ENCODE measurements around the gene RBPMS2.

The RBPMS2 gene

DNA sequence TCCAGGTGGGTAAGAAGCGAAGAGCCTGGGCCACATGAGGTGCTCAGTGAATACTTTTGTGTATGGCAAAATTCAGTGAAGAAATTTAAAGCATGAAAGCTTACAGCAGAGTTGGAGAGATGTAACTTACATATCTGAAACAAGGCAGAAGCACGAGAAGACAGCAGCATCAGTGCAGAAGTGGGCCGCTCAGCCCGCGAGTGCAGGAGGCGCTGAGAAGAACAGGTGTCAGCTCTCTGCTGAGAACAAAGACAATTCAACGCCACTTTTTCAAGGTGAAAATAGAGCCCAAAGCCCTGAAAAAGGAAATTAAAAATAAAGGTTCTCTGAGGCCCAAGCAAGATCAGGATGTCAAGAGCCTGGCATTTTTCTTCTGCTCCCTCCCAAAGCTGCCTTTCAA is 58.3 kb downstream of the RBPMS2 start:
- DNase-seq, result no peak

DNA sequence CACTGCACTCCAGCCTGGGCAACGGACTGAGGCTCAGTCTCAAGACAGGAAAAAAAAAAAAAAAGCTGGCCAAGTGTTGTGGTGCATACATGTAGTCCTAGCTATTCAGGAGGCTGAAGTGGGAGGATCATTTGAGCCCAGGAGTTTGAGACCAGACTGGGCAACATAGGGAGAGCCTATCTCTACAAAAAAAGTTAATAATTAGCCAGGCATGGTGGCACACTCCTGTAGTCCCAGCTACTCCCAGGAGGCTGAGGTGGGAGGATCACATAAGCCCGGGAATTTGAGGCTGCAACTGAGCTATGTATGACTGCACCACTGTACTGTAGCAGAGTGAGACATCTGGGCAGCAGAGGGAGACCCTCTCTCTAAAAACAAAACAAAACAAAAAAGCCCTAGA is 58.9 kb downstream of the RBPMS2 start:
- no peak for DNase-seq

DNA sequence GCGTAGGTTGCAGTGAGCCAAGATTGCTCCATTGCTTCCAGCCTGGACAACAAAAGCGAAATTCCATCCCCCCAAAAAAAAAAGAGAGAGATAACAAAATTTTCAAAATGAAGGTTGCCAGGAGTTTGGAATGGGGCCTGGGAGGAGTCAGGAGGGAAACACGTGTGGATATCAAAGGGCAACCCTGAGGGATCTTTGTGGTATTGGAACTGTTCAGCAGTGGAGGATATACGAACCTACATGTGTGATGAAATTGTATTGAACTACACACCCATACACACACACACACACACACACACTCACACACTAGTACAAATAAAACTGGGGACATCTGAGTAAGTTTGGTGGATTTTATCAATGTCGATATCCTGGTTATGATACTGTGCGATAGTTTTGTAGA is 61.8 kb downstream of the RBPMS2 start:
- DNase-seq, result no peak

DNA sequence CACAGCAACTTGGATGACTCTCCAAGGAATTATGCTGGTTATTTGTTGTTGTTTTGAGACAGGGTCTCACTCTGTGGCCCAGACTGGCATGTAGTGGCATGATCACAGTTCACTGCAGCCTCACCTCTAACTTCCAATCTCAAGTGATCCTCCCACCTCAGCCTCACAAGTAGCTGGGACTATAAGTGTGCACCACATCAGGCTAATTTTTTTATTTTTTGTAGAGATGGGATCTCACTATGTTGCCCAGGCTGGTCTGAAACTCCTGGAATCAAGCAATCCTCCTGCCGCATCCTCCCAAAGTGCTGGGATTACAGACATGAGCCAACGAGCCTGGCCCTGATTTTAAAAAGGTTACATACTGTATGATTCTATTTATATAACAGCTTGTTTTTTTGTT is 63.0 kb downstream of the RBPMS2 start:
- no peak for DNase-seq

DNA sequence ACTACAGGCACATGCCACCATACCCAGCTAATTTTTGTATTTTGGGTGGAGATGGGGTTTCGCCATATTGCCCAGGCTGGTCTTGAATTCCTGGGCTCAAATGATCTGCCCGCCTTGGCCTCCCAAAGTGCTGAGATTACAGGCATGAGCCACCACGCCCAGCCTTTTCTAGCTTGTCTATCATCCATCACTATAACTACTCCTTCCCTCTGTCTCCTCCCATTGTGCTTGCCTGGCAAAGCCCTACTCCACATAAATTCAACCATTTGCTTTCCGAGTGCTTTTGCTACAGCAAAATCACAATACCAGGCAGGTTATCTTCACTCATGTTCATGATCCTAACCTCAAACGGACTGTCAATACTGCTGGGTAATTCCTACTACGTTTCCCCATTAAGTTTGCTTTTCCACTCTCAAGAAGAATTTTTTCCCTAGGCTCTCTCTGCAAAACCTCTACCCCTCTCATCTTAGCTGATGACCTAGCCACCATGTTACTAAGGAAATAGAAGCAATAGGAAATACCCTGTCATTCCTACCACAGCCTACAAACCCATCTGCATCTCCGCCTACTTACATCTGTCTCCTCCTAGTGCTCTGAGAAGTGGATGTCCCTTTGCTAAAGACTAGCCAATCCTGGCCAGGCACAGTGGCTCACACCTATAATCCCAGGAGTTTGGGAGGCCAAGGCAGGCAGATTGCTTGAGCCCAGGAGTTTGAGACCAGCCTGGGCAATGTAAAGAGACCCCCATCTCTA is 64.5 kb downstream of the RBPMS2 start:
- DNase-seq, result no peak

DNA sequence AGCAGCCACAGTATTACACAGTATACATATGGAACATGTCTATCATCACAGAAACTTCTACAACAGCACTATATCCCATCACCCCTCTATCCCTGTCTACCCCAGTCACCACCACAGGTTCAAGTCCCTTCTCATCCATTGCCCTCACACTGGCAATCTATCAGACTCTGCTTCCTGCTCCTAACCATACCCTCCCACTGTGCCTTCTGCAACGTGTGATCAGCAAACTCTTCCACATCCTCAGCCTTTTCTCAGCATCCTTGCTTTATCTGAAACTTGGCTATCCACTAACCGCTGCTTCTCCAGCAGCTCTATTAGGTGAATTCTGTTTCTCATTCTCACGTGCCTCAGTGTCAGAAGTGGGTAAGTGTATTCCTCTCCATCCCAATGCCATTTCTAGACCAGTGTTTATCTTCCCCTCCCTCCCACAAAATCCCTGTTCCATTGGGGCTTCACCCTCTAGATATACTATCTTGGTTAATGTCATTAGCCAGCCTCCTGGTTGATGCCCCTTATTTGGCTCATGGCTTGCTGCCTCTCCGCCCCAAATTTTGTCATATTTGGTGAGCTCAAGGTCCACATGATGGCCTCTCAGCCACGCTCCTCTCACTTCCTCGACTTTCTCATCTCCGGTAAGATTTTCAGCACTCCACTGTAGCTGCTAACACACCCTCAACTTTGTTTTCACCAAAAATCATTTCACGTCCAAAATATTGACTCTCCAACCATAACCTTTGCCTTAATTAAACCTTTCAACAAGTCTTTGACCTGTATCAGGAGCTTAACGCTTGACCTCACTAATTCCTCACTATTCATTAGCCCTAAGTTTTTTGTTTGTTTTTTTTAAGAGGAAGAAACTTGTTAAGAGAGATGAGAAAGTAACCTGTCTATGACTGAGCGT is 69.1 kb downstream of the RBPMS2 start:
- no peak for DNase-seq

DNA sequence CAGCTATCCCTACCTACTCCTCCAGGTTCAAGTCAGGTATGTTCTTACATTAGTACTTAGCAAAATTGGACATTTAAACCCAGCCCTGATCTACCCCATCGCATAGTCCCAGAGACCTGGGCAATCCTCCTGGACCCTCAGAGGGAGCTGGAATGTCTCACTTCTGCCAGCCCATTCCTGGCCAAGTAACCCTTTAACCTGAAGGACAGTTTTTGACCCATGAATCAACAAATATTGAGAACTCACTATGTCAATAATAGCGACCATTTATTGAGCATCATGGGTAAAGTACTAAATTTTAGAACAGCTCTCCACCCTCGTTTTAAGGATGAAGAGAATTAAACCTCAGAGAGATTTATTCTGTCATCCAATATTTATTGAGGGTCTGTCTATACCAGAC is 70.4 kb downstream of the RBPMS2 start:
- DNase-seq, result no peak

DNA sequence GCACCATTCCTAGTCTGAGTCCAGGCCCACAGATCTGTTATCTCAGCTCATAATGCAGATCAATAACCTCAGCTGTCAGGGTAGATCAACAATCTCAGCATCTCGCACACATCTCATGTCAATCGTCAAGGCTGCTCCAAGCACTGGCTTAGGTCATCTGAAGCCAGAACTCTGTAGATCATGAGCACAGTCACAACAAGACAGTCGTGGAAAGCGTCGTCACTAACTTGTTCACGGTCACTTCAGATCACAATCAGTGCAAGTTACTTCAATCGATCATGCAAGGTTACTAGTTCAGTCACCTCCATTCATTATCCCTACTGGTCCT is 71.8 kb downstream of the RBPMS2 start:
- no peak for DNase-seq

DNA sequence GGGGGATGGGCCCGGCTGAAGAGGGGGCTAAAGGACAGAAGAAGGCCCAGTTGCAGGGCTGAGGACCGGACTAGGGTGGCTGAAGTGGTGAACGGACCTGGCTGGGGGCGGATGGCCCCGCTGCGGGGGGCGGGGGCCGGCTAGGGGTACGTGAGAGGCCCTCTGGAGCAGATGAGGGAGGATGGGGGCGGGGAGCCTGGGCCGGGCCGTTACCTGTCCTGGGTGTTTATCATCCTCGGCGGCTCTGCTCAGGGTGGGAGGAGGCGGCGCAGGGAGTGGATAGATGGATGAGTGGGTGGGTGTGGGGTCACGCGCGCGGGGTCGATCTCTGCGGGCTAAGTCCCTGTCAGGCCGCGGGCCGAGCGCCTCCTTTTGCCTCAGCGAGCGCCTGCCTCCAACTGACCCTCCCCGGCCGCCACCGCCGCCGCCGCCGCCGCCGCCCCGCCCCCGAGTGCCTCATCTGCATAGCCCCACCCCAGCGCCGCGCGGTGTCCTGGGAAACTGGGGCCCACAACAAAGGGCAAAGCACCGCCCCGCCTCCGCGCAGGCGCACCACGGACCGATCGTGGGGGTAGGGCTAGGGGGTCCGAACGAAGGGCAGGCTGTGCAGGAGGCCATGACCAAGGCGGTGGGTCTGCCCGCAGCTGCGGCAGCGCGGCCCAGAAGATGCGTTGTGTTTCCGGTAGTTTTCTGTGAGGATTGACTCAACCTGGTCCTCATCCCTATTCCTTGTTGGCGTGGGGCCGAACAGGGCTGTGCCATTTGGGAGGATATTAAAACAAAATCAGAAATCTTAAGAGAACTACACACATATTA is 72.4 kb downstream of the RBPMS2 start:
- peak; percentile 79 for DNase-seq

DNA sequence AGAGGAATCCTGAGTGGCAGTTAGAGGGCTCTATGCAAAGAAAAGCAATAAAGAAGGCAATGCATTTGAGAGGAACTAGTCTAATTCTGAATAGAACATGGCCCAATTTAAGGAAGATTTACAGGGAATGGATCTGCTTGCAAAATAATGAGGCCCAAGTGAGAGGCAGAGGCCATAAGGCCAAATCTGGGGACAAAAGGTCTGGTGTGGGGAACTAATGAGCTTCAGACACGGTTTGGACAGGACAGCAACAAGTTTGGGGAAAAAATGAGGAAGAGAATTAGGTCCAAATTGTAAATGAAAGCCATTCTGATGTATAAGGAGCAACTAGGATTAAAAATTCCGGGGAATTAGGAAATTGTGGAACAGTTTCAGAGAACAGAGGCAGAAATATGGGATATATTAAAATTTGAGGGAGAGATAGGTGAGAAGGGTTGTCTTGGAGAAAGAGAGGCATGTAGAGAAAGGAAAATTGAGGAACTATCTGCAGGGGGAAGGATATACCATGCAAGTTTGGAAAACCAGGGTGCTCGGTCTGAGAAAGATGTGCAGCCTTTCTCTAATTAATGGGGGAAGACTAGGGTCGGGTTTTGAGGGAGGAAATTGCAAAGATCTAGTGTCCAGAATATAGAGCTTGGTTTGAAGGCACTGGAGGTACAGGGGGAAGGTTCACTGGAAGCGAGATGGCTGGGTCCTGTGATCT is 73.8 kb downstream of the RBPMS2 start:
- no peak for DNase-seq

DNA sequence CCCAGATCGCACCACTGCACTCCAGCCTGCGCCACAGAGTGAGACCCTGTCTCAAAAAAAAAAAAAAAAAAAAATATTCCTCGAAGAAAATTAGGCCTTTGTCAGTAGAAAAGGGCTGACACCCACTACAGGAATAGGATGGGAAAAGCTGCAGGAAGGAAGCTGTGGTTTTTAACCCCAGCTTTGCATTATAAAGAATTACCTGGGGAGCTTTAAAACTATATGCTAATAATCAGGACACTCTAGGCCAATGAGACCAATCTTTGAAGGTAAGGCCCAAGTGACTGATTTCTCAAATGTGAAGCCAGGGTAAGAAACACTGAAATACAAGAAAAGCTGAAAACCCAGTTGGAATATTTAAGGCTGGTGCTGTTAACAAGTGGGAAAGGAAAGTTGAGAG is 74.3 kb downstream of the RBPMS2 start:
- DNase-seq, result no peak

DNA sequence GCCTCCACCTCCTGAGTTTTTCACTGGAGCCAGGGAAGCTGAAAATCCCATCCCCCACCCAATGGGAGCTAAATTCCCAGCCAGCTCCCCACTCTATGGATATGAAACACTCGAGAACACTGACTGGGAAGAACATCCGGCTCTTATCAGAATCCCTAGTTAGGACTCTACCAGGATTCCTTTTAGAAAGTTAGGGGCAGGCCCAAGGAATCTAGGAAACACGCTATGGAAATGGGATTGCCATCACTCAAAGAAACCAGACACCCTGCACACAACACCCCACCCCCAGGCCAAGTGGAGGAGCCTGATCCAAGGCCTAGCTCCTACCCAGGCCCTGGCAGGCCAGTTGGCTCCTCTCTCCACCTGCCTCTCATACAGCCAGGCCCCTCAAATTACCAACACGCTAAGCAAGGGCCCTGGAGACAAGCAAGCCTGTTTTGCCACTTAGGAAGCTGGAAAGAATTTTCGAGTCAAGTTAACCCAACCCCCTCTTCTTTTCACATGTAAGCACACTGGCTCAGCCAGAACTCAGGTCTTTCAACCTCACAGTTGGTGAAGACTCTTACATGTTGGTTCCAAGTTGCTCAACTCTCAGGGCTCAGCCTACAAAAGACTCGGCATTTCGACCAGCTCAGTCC is 75.5 kb downstream of the RBPMS2 start:
- DNase-seq, result peak; percentile 69

DNA sequence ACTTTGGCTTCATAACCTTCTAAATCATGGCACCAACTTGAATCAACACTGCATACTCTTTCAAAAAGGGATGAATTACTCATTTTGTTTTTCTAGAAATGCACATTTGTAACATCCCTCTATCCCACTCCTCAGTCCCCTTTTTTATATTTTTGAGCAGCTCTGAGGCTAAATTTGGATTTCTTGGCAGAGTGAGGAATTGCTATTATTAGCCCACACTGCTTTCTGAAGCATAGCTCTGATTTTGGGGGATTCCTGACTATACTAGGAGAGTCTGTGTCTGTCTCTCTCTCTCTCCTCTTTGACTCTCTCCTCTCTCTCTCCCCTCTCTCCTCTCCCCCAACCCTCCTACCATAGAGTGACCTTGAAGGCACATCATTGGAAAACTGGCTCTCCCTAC is 76.6 kb downstream of the RBPMS2 start:
- no peak for DNase-seq

DNA sequence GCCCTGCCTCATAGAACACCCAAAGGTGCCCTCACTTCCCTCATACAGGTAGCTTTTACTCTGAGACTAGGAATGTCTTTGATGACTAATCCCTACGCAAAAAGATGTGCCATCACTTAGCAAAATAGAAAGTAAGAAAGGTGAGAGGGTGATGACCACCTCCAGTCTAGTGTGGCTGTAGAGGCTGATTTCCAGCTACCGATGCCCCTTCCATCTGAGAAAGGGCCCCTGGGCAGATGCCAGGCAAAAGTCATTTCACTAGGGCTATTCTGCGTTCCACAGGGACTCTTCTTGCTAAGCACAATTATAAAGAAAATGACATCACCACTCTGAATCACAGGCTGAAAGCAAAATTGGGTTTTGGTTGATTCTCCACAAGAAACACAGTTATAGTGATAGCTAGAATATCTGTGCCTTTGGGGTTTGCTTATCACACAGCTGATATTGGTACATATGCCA is 77.4 kb downstream of the RBPMS2 start:
- DNase-seq, result no peak

DNA sequence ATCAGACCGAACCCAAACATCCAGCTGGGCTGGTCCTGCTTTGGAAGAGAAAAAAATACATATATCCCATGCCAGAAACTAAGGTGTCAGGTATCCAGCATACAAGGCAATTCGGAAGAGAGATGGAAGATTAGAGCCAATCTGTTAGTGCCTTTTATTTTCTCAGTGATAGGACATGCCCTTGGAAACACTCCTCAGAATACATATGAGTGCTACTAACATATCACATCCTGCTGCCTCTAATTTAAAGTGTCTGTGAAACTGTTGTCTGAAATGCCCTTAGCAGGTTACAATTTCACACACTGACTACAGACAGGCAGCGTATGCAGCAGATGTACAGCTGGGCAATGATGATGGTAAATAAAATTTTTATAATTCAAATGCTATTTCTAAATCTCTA is 78.9 kb downstream of the RBPMS2 start:
- no peak for DNase-seq

DNA sequence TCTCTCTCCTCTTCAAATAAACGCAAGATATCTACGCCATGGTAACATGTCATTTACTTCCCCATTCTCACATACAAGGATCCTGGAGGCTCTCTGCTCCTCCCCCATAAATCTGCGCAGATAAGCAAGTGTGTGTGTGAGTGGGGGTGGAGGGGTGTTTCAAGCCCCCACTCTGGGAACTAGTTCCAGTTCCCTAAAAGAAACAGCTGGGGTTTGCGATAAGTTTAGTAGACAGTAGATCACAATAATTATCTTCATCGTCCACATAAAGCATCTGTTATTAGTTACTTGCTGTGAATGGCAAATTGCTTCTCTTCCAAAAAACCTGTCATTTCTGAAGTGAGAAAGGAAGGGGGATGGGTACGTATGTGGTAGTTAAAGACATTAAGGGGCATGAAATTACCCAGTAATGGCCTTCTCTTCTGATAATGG is 79.8 kb downstream of the RBPMS2 start:
- DNase-seq, result no peak

DNA sequence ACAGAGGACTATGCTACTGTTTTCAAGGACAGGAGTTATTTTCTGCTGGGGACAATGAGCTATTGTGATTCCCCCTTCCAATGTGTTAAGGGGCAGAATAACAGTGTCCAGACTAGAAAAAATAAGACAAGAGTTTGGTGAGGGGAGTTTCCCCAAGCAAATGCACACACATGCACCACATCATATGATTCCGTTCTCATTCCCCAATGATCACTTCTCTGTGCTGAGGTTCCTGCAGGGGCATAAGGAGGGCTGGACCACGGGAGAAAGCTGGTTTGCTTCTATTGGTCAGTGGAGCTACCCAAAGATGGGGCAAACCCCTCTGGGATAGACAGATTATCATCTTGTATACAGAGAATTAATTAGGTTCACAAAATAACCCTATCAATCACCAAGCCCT is 80.6 kb downstream of the RBPMS2 start:
- no peak for DNase-seq

DNA sequence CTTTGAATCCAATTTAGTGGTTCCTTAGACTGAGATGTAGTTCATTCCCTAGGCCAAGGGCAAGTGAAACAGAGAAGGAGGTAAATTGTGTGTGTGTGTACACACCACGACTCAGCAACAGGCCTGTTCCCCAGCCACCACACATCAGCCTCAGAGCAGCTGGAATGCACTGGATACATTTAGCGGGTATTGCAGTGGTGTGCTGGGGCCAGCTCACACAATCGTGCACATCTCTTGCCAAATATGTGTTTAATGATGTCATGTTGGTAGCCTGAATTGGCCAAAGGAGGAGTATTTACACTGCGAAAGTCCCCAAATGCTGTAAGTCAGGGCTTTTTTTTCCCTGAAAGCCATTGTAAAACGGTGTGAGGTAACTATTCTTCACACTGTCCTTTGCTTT is 82.3 kb downstream of the RBPMS2 start:
- DNase-seq, result no peak

DNA sequence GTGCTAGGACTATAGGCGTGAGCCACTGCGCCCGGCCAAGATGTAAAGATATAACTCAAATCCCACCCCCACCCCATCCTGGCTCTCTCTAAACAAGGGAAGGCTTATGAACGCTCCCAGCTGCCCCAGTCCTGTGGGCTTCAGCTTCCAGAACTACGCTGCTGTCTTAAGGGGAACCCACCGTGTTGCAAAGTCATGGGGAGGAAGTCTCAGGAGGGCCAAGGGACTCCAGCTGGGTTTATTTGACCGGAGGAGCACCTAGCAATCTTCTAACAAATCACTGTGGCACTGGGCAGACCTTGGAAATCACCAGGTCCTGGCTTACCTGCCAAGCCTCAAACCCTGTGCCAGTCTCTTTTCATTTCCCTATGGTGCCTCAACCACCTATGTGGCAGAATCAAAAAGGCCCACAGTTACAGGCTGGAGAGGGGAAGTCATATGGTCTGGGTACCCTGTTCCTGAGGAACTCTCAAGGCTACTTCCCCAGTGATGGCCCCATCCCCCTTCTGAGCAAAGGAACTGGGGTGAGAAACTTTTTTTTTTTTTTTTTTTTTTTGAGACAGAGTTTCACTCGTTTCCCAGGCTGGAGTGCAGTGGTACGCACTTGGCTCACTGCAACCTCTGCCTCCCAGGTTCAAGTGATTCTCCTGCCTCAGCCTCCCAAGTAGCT is 83.4 kb downstream of the RBPMS2 start:
- DNase-seq, result no peak

DNA sequence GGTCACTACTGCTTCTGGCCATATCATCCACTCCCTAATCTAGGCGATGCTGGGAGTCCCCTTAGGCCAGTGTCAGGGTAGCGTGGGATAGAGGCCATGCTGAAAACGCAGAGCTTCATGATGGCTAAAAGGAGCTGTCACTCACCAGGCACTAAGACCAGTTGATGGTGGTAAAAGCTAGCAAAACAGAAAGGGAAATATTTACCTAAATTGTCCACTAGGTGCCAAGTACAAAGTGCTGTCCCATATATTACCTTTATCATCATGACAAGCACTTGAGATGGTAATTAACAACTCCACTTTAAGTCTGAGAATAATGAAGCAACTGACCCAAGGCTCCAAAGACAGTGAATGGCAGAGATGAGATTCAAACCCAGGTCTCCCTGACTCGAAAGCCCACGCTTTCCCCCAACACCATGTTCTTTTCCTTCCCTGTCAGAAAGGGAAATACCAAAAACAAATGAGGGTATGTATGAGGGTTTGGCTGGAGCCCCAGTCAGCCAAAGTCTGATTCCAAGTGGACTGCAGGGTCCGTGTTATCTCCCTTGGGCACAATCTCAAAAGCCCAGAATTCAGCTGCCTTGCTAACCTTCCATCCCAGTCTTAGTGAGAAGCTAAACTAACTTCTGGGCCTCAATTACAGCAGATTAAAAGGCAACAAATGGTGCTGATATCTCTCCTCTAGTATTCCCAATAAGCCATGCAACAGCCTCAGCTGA is 84.7 kb downstream of the RBPMS2 start:
- no peak for DNase-seq

DNA sequence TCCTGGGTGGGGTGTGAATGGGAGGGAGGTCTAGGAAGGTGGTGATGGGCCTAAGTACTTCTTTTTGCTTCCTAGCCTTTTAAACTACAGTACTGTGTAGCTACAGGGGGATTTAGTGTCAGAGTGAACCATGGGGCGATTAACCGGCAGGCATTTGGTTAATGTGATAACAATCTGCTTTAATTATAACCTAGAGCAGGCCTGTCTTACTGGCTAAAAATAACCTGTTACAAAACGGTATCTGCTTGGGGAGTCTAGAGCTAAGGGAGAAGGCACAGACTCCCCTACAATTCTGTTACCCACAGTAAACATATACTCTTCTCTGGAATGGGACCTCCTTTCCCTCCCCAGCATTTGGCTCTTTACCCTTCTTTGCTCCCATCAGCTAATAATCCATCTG is 85.4 kb downstream of the RBPMS2 start:
- DNase-seq, result no peak

Data from DMS79 (cell line).